Left lung (tissue), 10 donors: ENCODE results near the gene KSR1. TPM values are rescaled to one million over a fixed set of nuclear protein-coding genes. Genes with fewer than 3 reads are reported as not detected.

ENCODE experiments used
- ATAC-seq: fragments of 200-7000 bp; cut with Tn5 transposase; one replicate; pipeline ENCODE4 v1.9.1; 2020; ENCODE audit warnings: moderate library complexity
- DNase-seq, 4 donors: peaks; one replicate each; pipeline ENCODE4 v3.0.0-alpha.2; 2013 to 2020
- H3K27ac ChIP-seq, 2 donors: fragments of 200-600 bp; sonication (generic) in 1 of 2; one replicate each; pipeline versions ENCODE4 v1.5.0 to v1.8.0; 2020 to 2021
- H3K27me3 ChIP-seq, 2 donors: fragments of 200-600 bp; sonication (generic) in 1 of 2; one replicate each; pipeline versions ENCODE4 v1.5.0 to v1.8.0; 2020 to 2021
- H3K36me3 ChIP-seq, 2 donors: fragments of 200-600 bp; sonication (generic) in 1 of 2; one replicate each; pipeline versions ENCODE4 v1.5.0 to v1.8.0; 2020 to 2021
- H3K4me1 ChIP-seq, 2 donors: fragments of 200-600 bp; one replicate each; pipeline ENCODE4 v1.8.0; 2021
- H3K4me3 ChIP-seq, 2 donors: fragments of 200-600 bp; sonication (generic) in 1 of 2; one replicate each; pipeline versions ENCODE4 v1.5.0 to v1.8.0; 2020 to 2021; ENCODE audit warnings: mild to moderate bottlenecking in 1 of 2
- H3K9me3 ChIP-seq, 2 donors: fragments of 200-600 bp; sonication (generic) in 1 of 2; one replicate each; pipeline versions ENCODE4 v1.5.0 to v1.8.0; 2020 to 2021
- intact Hi-C, 2 donors: fragments of 100-400 bp; cut with DNase I; formaldehyde crosslinking; loops; one replicate each; pipeline versions ENCODE4 v1.11.2 to v1.14.2; 2022
- polyA plus RNA-seq, 6 donors: library from polyadenylated mRNA; unstranded; fragments of 120-200 nt; gene quantifications; one replicate each; pipeline ENCODE4 v1.2.1, GENCODE V29; 2013; ENCODE audit not compliant: insufficient read length in 6 of 6
- total RNA-seq, 2 donors: library from RNA; stranded (reverse); fragmentation: NEBNext Ultra II Directional; extraction: Animal tissue kit (Norgen Biotek cat#: 25700); gene quantifications; one replicate each; pipeline ENCODE4 v1.2.1, GENCODE V29; 2021
- TF ChIP-seq, protein P1 (sequence below), 2 donors: fragments of 200-600 bp; sonication (generic) in 1 of 2; IDR thresholded peaks; one replicate each; pipeline versions ENCODE4 v1.5.0 to v1.8.0; 2021; ENCODE audit warnings: antibody characterized with exemption in 2 of 2
- donor health status: DM: no; HTN: yes; CAD: no.
- donor health status: DM: no; HTN: no; CAD: no.

Gene KSR1
- total and polyA plus RNA-seq, 8 donors = 35.0 to 70.0 (median 62.5) TPM

DNA sequence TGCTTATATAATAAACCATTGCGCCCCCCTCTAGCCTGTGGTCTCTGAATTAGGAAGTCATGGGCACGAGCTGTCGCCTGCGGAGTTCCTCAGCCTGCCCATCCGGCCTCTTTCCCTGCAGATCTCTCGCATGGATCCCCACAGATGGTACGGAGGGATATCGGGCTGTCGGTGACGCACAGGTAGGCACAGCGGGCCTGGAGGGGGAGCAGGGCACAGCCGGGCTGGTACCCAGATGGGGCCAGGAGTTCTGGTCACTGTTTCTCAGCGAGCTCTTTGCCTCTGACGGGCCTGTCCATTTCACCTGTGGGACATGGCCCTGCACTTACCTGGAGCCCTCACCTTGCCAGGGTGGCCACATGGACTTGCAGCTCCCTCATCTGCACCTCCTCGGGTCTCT is 132.1 kb downstream of the KSR1 start:
- TF ChIP-seq, protein P1, sequence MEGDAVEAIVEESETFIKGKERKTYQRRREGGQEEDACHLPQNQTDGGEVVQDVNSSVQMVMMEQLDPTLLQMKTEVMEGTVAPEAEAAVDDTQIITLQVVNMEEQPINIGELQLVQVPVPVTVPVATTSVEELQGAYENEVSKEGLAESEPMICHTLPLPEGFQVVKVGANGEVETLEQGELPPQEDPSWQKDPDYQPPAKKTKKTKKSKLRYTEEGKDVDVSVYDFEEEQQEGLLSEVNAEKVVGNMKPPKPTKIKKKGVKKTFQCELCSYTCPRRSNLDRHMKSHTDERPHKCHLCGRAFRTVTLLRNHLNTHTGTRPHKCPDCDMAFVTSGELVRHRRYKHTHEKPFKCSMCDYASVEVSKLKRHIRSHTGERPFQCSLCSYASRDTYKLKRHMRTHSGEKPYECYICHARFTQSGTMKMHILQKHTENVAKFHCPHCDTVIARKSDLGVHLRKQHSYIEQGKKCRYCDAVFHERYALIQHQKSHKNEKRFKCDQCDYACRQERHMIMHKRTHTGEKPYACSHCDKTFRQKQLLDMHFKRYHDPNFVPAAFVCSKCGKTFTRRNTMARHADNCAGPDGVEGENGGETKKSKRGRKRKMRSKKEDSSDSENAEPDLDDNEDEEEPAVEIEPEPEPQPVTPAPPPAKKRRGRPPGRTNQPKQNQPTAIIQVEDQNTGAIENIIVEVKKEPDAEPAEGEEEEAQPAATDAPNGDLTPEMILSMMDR (IDR thresholded peaks at IDR 0.05) = no peak
- Histone ChIP-seq H3K4me1 (no peaks in the 10 kb centered on the region), H3K27me3 (no peaks in the 10 kb centered on the region), H3K36me3 (peaks cover 0 to 73% of the 10 kb centered on the region in 2 donors), H3K9me3 (no peaks in the 10 kb centered on the region), H3K4me3 (no peak overlapping the region), H3K27ac (no peak overlapping the region)
- no peak for DNase-seq
- intact Hi-C loops = loop anchor here in 1 of 2 donors (10.0 kb wide), 1 partner anchor 64 kb away; no protein-coding TSS in a partner anchor
- no peak for ATAC-seq

DNA sequence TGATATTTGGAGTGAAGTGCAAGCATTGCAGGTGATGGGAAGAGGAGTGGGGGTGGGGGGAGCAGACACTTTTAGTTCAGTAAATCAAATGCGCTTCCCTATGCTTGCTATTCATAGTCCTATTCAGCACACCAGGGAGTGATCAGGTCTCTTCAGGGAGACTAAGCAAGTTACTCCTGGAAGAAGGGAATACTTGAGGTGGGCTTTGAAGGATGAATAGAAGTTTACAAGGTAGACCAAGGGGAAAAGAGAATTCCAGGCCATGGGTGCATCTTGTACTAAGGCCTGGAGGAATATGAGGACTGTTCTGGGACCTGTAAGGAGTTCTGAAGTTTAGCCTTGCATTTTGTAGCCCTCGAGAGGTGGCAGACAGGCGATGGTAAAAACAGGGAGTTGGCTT is 134.6 kb downstream of the KSR1 start:
- intact Hi-C loops = loop anchor here in 1 of 2 donors (10.0 kb wide), 1 partner anchor 136 kb away; the partner anchor contains the start of gene KSR1
- H3K27me3 ChIP-seq = no peaks in the 10 kb centered on the region
- H3K9me3 ChIP-seq = no peaks in the 10 kb centered on the region
- H3K4me1 ChIP-seq = no peaks in the 10 kb centered on the region
- TF ChIP-seq, protein P1 (IDR thresholded peaks at IDR 0.05) = no peak
- ATAC-seq (no peak), DNase-seq (no peak)
- H3K27ac ChIP-seq = no peak overlapping the region
- H3K4me3 ChIP-seq = no peak overlapping the region
- H3K36me3 ChIP-seq = peaks cover 0 to 68% of the 10 kb centered on the region in 2 donors

DNA sequence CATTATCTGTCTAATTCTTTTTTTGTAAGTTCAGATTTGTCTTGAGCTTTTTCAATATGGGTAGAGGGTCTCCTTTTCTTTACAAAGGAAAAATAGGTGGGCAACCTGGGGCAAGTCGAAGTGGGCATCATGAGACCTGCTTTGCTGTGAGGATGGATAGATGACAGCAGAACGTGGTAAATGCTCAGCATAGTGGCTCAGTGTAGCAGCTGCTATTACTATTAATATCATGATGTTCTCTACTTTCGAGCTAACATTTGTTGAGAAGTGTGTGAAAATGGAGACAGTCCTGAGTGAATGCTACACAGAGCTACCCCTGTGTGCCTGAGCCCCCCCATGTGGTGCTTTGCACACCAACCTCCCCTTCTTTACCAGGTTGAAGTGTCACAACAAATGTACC is 135.7 kb downstream of the KSR1 start:
- Histone ChIP-seq H3K4me1 (no peaks in the 10 kb centered on the region), H3K4me3 (no peak overlapping the region), H3K9me3 (no peaks in the 10 kb centered on the region), H3K27me3 (no peaks in the 10 kb centered on the region), H3K27ac (no peak overlapping the region), H3K36me3 (peaks cover 0 to 64% of the 10 kb centered on the region in 2 donors)
- intact Hi-C loops = loop anchor here in 1 of 2 donors (10.0 kb wide), 1 partner anchor 137 kb away; the partner anchor contains the start of gene KSR1
- no peak for DNase-seq
- TF ChIP-seq, protein P1 (IDR thresholded peaks at IDR 0.05) = no peak
- no peak for ATAC-seq

DNA sequence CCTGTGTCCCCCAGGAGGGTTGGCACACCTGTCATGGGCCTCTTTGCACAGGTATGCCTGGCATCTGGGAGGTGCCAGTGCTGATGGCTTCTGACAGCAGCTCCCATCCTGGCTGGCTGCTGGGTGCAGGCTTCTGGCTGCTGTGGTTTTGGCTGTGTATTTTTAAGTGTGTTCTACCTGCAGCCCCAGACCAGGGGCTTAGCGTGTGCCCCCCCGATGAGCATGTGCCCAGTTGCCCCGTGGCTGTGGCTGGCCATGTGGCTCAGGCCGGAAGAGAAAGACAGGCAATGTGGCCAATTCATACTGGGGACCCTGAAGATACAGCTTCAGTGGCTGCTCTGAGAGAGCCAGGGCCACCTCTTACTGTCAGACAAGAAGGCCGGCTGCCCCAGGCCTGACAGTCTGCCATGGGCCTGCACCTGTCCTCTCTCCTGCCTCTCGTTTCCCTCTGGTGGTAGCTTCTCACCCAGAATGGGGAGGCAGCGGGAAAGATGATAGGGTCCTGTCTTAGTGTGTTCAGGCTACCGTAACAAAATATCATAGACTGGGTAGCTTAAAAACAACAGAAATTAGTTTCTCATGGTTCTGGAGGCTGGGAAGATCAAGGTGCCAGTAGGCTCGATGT is 137.1 kb downstream of the KSR1 start:
- Histone ChIP-seq H3K27ac (no peak overlapping the region), H3K4me3 (no peak overlapping the region), H3K27me3 (no peaks in the 10 kb centered on the region), H3K9me3 (no peaks in the 10 kb centered on the region), H3K36me3 (peaks cover 0 to 64% of the 10 kb centered on the region in 2 donors), H3K4me1 (no peaks in the 10 kb centered on the region)
- ATAC-seq (no peak), DNase-seq (no peak)
- intact Hi-C loops = loop anchor here in 1 of 2 donors (10.0 kb wide), 1 partner anchor 139 kb away; the partner anchor contains the start of gene KSR1
- TF ChIP-seq, protein P1 (IDR thresholded peaks at IDR 0.05) = no peak

DNA sequence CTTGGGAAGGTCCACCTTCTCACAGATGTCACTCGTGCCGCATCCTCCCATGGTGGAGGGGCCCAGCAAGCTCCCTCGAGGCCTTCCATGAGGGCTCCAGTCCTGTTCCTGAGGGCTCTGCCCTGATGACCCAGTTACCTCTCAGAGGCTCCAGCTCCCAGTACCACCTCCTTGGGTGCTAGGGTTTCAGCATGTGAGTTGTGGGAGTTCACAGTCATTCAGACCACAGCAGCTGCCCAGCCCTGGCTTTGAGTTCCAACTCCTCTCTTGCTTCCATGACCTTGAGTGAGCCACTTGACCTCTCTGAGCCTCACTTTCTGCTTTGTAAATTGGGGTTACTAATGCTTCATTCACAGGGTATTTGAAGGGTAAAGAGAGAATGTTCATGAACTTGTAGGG is 137.6 kb downstream of the KSR1 start:
- H3K4me1 ChIP-seq = no peaks in the 10 kb centered on the region
- no peak for ATAC-seq
- H3K27ac ChIP-seq = no peak overlapping the region
- no peaks in the 10 kb centered on the region for H3K9me3 ChIP-seq
- intact Hi-C loops = loop anchor here in 1 of 2 donors (10.0 kb wide), 1 partner anchor 139 kb away; the partner anchor contains the start of gene KSR1
- peaks cover 0 to 64% of the 10 kb centered on the region in 2 donors for H3K36me3 ChIP-seq
- no peak for DNase-seq
- TF ChIP-seq, protein P1 (IDR thresholded peaks at IDR 0.05) = no peak
- H3K27me3 ChIP-seq = no peaks in the 10 kb centered on the region
- no peak overlapping the region for H3K4me3 ChIP-seq
